GM10266 (cell line): ENCODE results near the gene SOAT2.
"Not testable (repeated sequence)": the region's sequence is repeated elsewhere in the genome, so short reads cannot be mapped to it uniquely, and the experiment has no call there.

Experiments used
- DNase-seq: peaks from one replicate; pipeline ENCODE4 v3.0.0; 2012; ENCODE audit errors: extremely low spot score
- CTCF ChIP-seq: IDR thresholded peaks from 2 replicates; pipeline ENCODE4 v1.5.1; 2012; ENCODE audit warnings: mild to moderate bottlenecking, low read depth; ENCODE audit not compliant: control insufficient read depth, insufficient read depth; ENCODE audit errors: missing control alignments

Gene SOAT2

GRCh38 chr12:53161119-53161911 is 58.0 kb downstream of the SOAT2 start:
- TF ChIP-seq CTCF: no peak

GRCh38 chr12:53163008-53163407 is 59.7 kb downstream of the SOAT2 start:
- not testable (repeated sequence) for DNase-seq

More at GRCh38 chr12:53161119-53161911, 58.0 kb downstream of the SOAT2 start:
- no peak for DNase-seq

- DNase-seq: no peak
- no peak for TF ChIP-seq CTCF
Measured at GRCh38 chr12:53166837-53167236, 63.6 kb downstream of the SOAT2 start.

GRCh38 chr12:53169644-53170043 is 66.4 kb downstream of the SOAT2 start:
- DNase-seq: no peak
- TF ChIP-seq CTCF: no peak

GRCh38 chr12:53170215-53170614 is 66.9 kb downstream of the SOAT2 start:
- no peak for TF ChIP-seq CTCF
- no peak for DNase-seq

GRCh38 chr12:53170876-53171724 is 67.8 kb downstream of the SOAT2 start:
- DNase-seq: peak; percentile 1
- no peak for TF ChIP-seq CTCF

GRCh38 chr12:53171725-53172329 is 68.5 kb downstream of the SOAT2 start:
- DNase-seq: no peak
- TF ChIP-seq CTCF: no peak
